GM12872 (cell line): Measurements from ENCODE around the gene ZC3H10.

Experiments
- CTCF ChIP-seq: IDR thresholded peaks from 3 replicates; pipeline ENCODE4 v1.5.1; 2011; ENCODE audit warnings: low read depth, mild to moderate bottlenecking, low read length, moderate library complexity; ENCODE audit not compliant: insufficient read depth

The ZC3H10 gene

GRCh38 chr12:56104109-56104814 lies 13.8 kb upstream of the ZC3H10 start, which contains the start of gene PA2G4:
Gene PA2G4 (plus strand): TSS chr12:56104559. CDS start chr12:56104738, 179 bp downstream.
- no peak for TF ChIP-seq CTCF

- 0 out of 3 replicates have a peak, but pooled peaks have one; percentile 1 for TF ChIP-seq CTCF
These were observed 13.1 kb upstream of the ZC3H10 start for GRCh38 chr12:56104815-56105608.

GRCh38 chr12:56105609-56105902 lies 12.5 kb upstream of the ZC3H10 start:
- TF ChIP-seq CTCF = no peak

- no peak for TF ChIP-seq CTCF
These were observed 10.8 kb upstream of the ZC3H10 start for GRCh38 chr12:56107242-56107641.

GRCh38 chr12:56110571-56110970 lies 7.5 kb upstream of the ZC3H10 start:
- TF ChIP-seq CTCF = no peak

GRCh38 chr12:56114084-56114483 lies 4.0 kb upstream of the ZC3H10 start:
- no peak for TF ChIP-seq CTCF

GRCh38 chr12:56115329-56115728 lies 2.7 kb upstream of the ZC3H10 start:
- no peak for TF ChIP-seq CTCF
